HG03103 (cell line): ENCODE results near the gene KRTAP21-1.
"Not testable (repeated sequence)": the region's sequence is repeated elsewhere in the genome, so short reads cannot be mapped to it uniquely, and the experiment has no call there.

Experiments used
- ATAC-seq: cut with Tn5 transposase; IDR thresholded peaks from one replicate; pipeline ENCODE4 v1.9.1; 2021; ENCODE audit warnings: low read depth; ENCODE audit not compliant: unreplicated experiment

Gene KRTAP21-1

GRCh38 chr21:30755328-30755727 is at the start of gene KRTAP21-1:
KRTAP21-1 (minus strand) TSS chr21:30755428; CDS start chr21:30755378, 50 bp downstream.
- ATAC-seq = not testable (repeated sequence)

GRCh38 chr21:30800605-30801004 is 45.4 kb upstream of the KRTAP21-1 start:
- ATAC-seq = no peak

GRCh38 chr21:30793581-30794314 is 38.5 kb upstream of the KRTAP21-1 start:
- no peak for ATAC-seq

- no peak for ATAC-seq
Observed at GRCh38 chr21:30779249-30779648, 24.0 kb upstream of the KRTAP21-1 start.

GRCh38 chr21:30769724-30770431 is 14.7 kb upstream of the KRTAP21-1 start:
- ATAC-seq = no peak

- ATAC-seq = no peak
Observed at GRCh38 chr21:30760776-30761175, 5.5 kb upstream of the KRTAP21-1 start.

- no peak for ATAC-seq
Observed at GRCh38 chr21:30758306-30758705, 3.1 kb upstream of the KRTAP21-1 start.

GRCh38 chr21:30747159-30747558 is 8.1 kb downstream of the KRTAP21-1 start, which contains the start of gene KRTAP21-2:
KRTAP21-2 (minus strand) TSS chr21:30747259; CDS start chr21:30747202, 57 bp downstream.
- no peak for ATAC-seq

GRCh38 chr21:30740462-30740861 is 14.8 kb downstream of the KRTAP21-1 start:
- no peak for ATAC-seq

GRCh38 chr21:30733026-30733425 is 22.2 kb downstream of the KRTAP21-1 start:
- no peak for ATAC-seq

GRCh38 chr21:30726726-30727125 is 28.5 kb downstream of the KRTAP21-1 start:
- ATAC-seq = no peak

- ATAC-seq = no peak
Observed at GRCh38 chr21:30719401-30719800, 35.8 kb downstream of the KRTAP21-1 start.

GRCh38 chr21:30718239-30718909 is 36.9 kb downstream of the KRTAP21-1 start, which contains the start of gene KRTAP21-3:
KRTAP21-3 (minus strand) TSS chr21:30718777; CDS start chr21:30718759, 18 bp downstream.
- ATAC-seq = no peak

- no peak for ATAC-seq
Observed at GRCh38 chr21:30717105-30717504, 38.1 kb downstream of the KRTAP21-1 start.

- no peak for ATAC-seq
Observed at GRCh38 chr21:30714946-30715345, 40.3 kb downstream of the KRTAP21-1 start.

- ATAC-seq = no peak
Observed at GRCh38 chr21:30714456-30714855, 40.8 kb downstream of the KRTAP21-1 start.

- ATAC-seq = no peak
Observed at GRCh38 chr21:30713766-30714165, 41.5 kb downstream of the KRTAP21-1 start.

- ATAC-seq = no peak
Observed at GRCh38 chr21:30710499-30710898, 44.7 kb downstream of the KRTAP21-1 start.

GRCh38 chr21:30707409-30707808 is 47.8 kb downstream of the KRTAP21-1 start:
- no peak for ATAC-seq
